AML-193 (cell line): Measurements from ENCODE around the gene TEX261.

Experiments
- DNase-seq, 2 experiments: peaks; one replicate each; lab custom pipeline; 2025; lab: John Stamatoyannopoulos, UW

TEX261 gene

GRCh38 chr2:70981866-70982810, 12.5 kb downstream of the TEX261 start:
- no peak for DNase-seq

GRCh38 chr2:70981421-70981820, 13.3 kb downstream of the TEX261 start:
- DNase-seq: no peak

GRCh38 chr2:70979626-70980025, 15.0 kb downstream of the TEX261 start:
- DNase-seq: no peak

GRCh38 chr2:70979180-70979488, 15.5 kb downstream of the TEX261 start:
- DNase-seq: no peak

- DNase-seq: no peak
These were observed 16.1 kb downstream of the TEX261 start, which contains the start of gene ANKRD53 for GRCh38 chr2:70978341-70979179. Gene ANKRD53 (plus strand): TSS chr2:70978630. CDS start chr2:70978646, 16 bp downstream.

GRCh38 chr2:70977605-70978205, 17.0 kb downstream of the TEX261 start:
- no peak for DNase-seq

GRCh38 chr2:70975237-70975636, 19.4 kb downstream of the TEX261 start:
- no peak for DNase-seq

GRCh38 chr2:70974592-70974991, 20.1 kb downstream of the TEX261 start:
- no peak for DNase-seq

GRCh38 chr2:70967189-70967588, 27.5 kb downstream of the TEX261 start:
- no peak for DNase-seq

GRCh38 chr2:70966681-70967080, 28.0 kb downstream of the TEX261 start:
- no peak for DNase-seq

GRCh38 chr2:70965506-70965905, 29.2 kb downstream of the TEX261 start:
- no peak for DNase-seq

- peak; percentile 66 to 75 for DNase-seq
These were observed 29.9 kb downstream of the TEX261 start for GRCh38 chr2:70964596-70965386.

- no peak for DNase-seq
These were observed 30.5 kb downstream of the TEX261 start for GRCh38 chr2:70964133-70964532.

- no peak for DNase-seq
These were observed 31.5 kb downstream of the TEX261 start for GRCh38 chr2:70962885-70963878.

- DNase-seq: no peak
These were observed 32.3 kb downstream of the TEX261 start for GRCh38 chr2:70962211-70962884.

- DNase-seq: no peak
These were observed 33.1 kb downstream of the TEX261 start for GRCh38 chr2:70961648-70961994.

GRCh38 chr2:70960833-70961647, 33.6 kb downstream of the TEX261 start:
- DNase-seq: no peak

- no peak for DNase-seq
These were observed 34.5 kb downstream of the TEX261 start for GRCh38 chr2:70959851-70960832.
